HG02763 (cell line): ENCODE data around the gene GRAMD4.

ENCODE experiments used
- ATAC-seq: cut with Tn5 transposase; IDR thresholded peaks from one replicate; pipeline ENCODE4 v1.9.1; 2021; ENCODE audit warnings: mild to moderate bottlenecking, moderate library complexity; ENCODE audit not compliant: unreplicated experiment

GRAMD4 gene

GRCh38 chr22:46667245-46667623 lies 47.0 kb downstream of the GRAMD4 start:
- no peak for ATAC-seq

GRCh38 chr22:46668116-46668515 lies 47.9 kb downstream of the GRAMD4 start:
- ATAC-seq = no peak

- no peak for ATAC-seq
Measured at GRCh38 chr22:46669201-46669600, 49.0 kb downstream of the GRAMD4 start.

- ATAC-seq = no peak
Measured at GRCh38 chr22:46671824-46672432, 51.7 kb downstream of the GRAMD4 start.

- ATAC-seq = no peak
Measured at GRCh38 chr22:46672731-46673130, 52.5 kb downstream of the GRAMD4 start.

GRCh38 chr22:46673205-46673604 lies 53.0 kb downstream of the GRAMD4 start:
- no peak for ATAC-seq

GRCh38 chr22:46673662-46674236 lies 53.6 kb downstream of the GRAMD4 start:
- no peak for ATAC-seq

DNA sequence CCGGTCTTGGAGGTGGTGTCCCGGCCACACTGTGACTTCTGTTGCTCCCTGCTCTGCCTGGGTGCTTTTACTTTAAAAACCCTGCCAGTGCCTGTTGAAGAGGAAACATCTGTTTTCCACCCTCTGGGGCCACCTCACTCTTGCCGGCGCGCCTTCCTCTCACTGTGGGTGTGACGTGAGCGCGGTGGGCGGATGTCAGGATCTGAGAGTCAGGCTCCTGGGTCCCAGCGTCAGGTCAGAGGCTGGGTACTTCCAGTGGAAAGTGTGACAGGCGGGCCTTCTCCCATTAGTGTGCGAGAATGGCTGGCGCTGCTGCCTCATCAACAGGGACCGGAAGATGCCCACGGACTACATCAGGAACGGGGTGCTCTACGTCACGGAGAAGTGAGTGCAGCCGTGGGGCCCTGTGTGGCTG lies 54.2 kb downstream of the GRAMD4 start:
- no peak for ATAC-seq

- ATAC-seq = no peak
Measured at GRCh38 chr22:46674906-46675305, 54.7 kb downstream of the GRAMD4 start.

- no peak for ATAC-seq
Measured at GRCh38 chr22:46675479-46675878, 55.3 kb downstream of the GRAMD4 start.

DNA sequence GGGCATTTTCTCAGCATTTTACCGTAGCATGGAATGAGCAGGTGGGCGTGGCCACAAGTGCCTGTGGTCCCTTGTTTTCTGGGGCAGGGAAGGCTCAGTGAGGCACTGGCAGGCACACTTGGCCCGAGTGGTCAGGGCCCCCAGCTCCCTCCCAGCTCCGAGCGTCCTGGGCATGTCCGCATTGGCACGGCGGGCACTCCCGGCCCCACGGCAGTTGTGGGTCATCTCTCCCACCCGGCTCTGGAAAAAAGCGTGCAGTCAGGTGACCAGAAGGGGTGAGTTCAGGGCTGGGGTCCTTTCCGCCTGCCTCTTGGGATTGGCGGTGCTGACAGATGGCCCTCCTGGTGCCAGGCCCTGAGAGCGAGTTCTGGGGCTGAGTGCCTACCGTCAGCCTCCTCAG lies 55.8 kb downstream of the GRAMD4 start:
- ATAC-seq = no peak

DNA sequence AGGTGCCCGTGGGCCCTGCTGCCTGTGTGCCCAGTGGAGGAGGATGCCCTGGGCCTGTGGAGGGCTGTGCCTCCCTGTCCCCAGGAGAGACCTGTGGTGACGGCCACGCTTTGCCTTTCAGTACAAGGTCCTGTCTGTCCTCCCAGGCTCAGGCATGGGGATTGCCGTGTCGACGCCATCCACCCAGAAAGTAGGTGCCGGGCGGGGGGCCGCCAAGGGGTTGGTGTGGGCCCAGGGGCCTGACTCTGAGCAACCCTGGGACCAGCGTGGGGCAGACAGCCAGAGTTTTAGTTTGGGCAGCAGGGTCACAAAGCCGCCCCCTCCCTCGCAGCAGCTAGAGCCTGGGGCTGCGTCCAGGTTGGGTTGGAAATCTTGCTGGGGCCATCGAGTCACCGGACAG lies 56.3 kb downstream of the GRAMD4 start:
- no peak for ATAC-seq

GRCh38 chr22:46676881-46677280 lies 56.7 kb downstream of the GRAMD4 start:
- no peak for ATAC-seq

- no peak for ATAC-seq
Measured at GRCh38 chr22:46677323-46678002, 57.3 kb downstream of the GRAMD4 start.

DNA sequence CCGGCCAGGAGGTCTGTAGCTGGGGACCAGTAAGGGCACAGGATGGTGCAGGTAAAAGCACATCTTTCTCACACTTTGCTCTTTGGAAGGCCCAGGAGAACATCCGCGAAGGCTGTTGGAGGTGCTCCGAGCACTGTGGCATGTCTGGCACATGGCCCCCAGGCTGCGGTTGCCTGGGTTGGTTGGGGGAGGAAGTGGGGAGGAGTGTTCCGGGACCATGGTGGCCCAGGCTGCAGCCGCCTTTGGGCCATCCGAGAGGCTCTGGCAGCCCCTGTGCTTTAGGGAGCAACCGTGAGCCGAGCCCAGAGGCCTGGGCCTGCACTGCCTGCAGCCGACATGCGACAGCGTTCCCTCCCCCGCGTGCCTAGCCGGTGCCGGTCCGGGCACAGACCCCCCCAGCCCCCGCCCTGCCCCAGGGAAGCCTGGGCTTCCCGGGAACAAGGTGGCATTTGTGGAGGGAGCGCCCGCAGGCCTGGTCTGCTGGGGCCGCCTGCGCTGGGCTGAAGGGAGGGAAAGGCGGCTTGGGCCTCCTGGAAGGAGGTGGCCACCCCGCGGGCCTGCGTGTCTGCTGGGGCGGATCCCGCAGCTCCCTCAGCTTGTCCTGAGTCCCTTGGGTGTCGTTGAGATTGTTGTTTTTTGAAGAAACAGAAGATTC lies 57.9 kb downstream of the GRAMD4 start:
- no peak for ATAC-seq

DNA sequence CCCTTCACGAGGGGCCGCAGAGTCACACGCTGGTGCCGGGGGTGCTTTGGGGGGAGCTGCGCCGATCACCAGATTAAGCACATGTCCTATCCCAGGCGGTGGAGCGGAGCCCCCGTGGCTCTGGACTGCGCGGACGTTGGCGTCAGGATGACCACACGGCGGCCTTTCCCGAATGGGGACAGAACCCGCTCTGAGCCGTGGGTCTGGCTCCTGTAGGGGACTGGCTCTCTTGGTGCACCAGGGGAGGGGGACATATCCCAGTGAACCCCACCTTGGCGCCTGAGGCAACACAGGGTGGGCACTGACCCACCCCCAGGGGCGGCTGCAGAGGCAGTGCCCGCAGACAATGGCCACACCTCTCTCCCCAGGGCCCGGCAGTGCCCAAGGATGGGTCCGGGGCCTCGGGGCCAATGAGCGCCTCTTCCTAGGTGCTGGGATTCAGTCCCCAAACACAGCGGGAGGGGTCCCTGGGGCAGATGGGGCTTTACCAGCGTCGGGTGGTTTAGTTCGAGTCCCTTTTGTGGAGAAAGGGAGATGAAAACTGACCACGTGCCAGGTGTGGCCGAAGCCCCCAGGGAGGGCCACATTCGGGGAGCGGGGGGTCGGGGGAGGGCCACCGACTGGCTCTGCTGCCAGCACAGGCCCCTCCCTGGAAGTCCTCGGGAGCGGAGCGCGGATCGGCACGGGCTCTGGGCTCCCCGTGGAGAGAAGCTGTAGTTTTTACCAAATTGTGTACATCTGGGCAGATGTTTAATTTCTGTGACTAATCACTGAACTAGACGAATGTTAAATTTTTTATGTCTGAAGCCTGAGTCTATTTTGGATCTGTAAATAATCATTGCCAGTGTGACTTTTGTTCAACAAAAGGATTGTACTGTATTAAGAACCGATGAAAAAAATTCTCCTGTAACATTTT lies 58.9 kb downstream of the GRAMD4 start:
- ATAC-seq = no peak

GRCh38 chr22:46679706-46680269 lies 59.6 kb downstream of the GRAMD4 start:
- ATAC-seq = no peak

GRCh38 chr22:46681010-46681409 lies 60.8 kb downstream of the GRAMD4 start:
- no peak for ATAC-seq

GRCh38 chr22:46682011-46682731 lies 62.0 kb downstream of the GRAMD4 start:
- no peak for ATAC-seq

DNA sequence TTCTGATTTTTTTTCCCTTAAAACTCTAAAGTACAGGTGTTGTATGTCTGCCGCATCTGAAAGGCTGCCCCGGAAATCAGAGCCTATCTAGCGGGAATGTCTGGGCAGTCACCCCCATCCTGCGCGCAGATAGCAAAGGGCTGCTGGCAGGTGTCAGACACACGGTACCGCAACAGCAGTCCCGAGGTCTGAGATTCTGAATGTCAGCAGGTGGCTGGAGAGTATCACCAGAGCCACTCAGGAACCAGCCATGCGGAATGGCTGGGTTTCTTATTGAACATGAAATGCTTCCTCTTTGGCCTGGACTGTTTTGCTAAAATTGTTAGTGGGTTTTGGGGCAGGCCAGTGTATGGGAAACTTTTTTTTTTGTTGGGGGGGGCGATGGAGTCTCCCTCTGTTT lies 64.5 kb downstream of the GRAMD4 start:
- peak; percentile 71 for ATAC-seq
